OCI-LY3 (cell line): Measurements from ENCODE around the gene ATP6V0A1.
A peak's percentile ranks its signal among the peaks of the same experiment; 100 is the strongest.

Experiments used
- H2AFZ ChIP-seq: fragments of 200-600, 300-600 bp; shearing (Covaris generic); 2 replicates; pipeline ENCODE4 v1.6.0; 2014; ENCODE audit warnings: antibody characterized with exemption, low read depth, low read length
- H3K27ac ChIP-seq: fragments of 200-600, 300-600 bp; sonication (generic); 2 replicates; pipeline ENCODE4 v1.5.1; 2014; ENCODE audit warnings: mild to moderate bottlenecking, low read length, moderate library complexity, mixed read lengths
- H3K27me3 ChIP-seq: fragments of 200-600, 300-600 bp; sonication (generic); 2 replicates; pipeline ENCODE4 v1.6.1; 2014; ENCODE audit warnings: low read depth, low read length, mixed read lengths
- H3K36me3 ChIP-seq: fragments of 200-600, 300-600 bp; sonication (generic); replicated peaks from 2 replicates; pipeline ENCODE3; 2014; ENCODE audit warnings: low read depth, low read length, mixed read lengths
- H3K4me1 ChIP-seq: fragments of 300-600, 200-600 bp; sonication (generic); 2 replicates; pipeline ENCODE4 v1.6.1; 2014; ENCODE audit warnings: low read length, mixed read lengths
- H3K4me2 ChIP-seq: fragments of 200-600, 300-600 bp; sonication (generic); 2 replicates; pipeline ENCODE4 v1.6.1; 2014; ENCODE audit warnings: low read length, mixed read lengths
- H3K4me3 ChIP-seq: fragments of 300-600, 200-600 bp; sonication (generic); 2 replicates; pipeline ENCODE4 v1.5.1; 2014; ENCODE audit warnings: antibody characterized with exemption, mild to moderate bottlenecking, low read length, moderate library complexity
- H3K79me2 ChIP-seq: fragments of 300-600, 200-600 bp; shearing (Covaris generic); 2 replicates; pipeline ENCODE4 v1.6.1; 2014; ENCODE audit warnings: mild to moderate bottlenecking, low read length, mixed read lengths
- H3K9ac ChIP-seq: fragments of 300-600, 200-600 bp; shearing (Covaris generic); 2 replicates; pipeline ENCODE4 v1.6.0; 2014; ENCODE audit warnings: mild to moderate bottlenecking, low read length, moderate library complexity
- H3K9me3 ChIP-seq: fragments of 200-600, 300-600 bp; shearing (Covaris generic); 2 replicates; pipeline ENCODE4 v1.6.1; 2014; ENCODE audit warnings: low read length, mixed read lengths; ENCODE audit not compliant: insufficient read depth
- H4K20me1 ChIP-seq: fragments of 200-600, 300-600 bp; sonication (generic); 2 replicates; pipeline ENCODE4 v1.6.1; 2016; ENCODE audit warnings: low read length, mixed read lengths; ENCODE audit not compliant: insufficient read depth
- CTCF ChIP-seq: fragments of 200-600, 300-600 bp; sonication (generic); IDR thresholded peaks from 2 replicates; pipeline ENCODE4 v1.5.1; 2014; ENCODE audit warnings: antibody characterized with exemption, low read length, low read depth
- EZH2phosphoT487 ChIP-seq: fragments of 200-600 bp; shearing (Covaris generic); IDR thresholded peaks from 2 replicates; pipeline ENCODE4 v1.6.1; 2018; ENCODE audit warnings: antibody characterized with exemption, mixed run types, low read depth

Gene ATP6V0A1

GRCh38 chr17:42422958-42423712 lies 35.5 kb upstream of the ATP6V0A1 start, which contains the start of gene CAVIN1:
CAVIN1 (minus strand) TSS chr17:42423256; CDS start chr17:42423097, 159 bp downstream.
- Histone ChIP-seq H2AFZ (no peak within 1 kb of the TSS), H3K79me2 (no peaks in the 10 kb centered on the region), H3K36me3 (no peaks in the 10 kb centered on the region), H3K9ac (no peak within 1 kb of the TSS), H3K9me3 (no peaks in the 10 kb centered on the region), H3K4me1 (peaks cover 3% of the 10 kb centered on the region), H3K27ac (no peak within 1 kb of the TSS), H4K20me1 (no peaks in the 10 kb centered on the region), H3K27me3 (no peaks in the 10 kb centered on the region; the same call in 1 of the 2 replicates), H3K4me2 (no peak within 1 kb of the TSS), H3K4me3 (no peak within 1 kb of the TSS)
- no peak for TF ChIP-seq CTCF
- TF ChIP-seq EZH2phosphoT487, result no peak

- Histone ChIP-seq H3K27me3 (no peaks in the 10 kb centered on the region; the same call in 1 of the 2 replicates), H3K27ac (no peak overlapping the region), H2AFZ (no peak overlapping the region), H3K4me2 (no peak overlapping the region), H3K36me3 (no peaks in the 10 kb centered on the region), H3K9me3 (no peaks in the 10 kb centered on the region), H3K9ac (no peak overlapping the region), H3K4me1 (peaks cover 10% of the 10 kb centered on the region), H4K20me1 (no peaks in the 10 kb centered on the region), H3K79me2 (no peaks in the 10 kb centered on the region), H3K4me3 (no peak overlapping the region)
- no peak for TF ChIP-seq CTCF
- no peak for TF ChIP-seq EZH2phosphoT487
These were observed 34.9 kb upstream of the ATP6V0A1 start for GRCh38 chr17:42423766-42424165.

- no peak overlapping the region for H2AFZ ChIP-seq
- H3K27me3 ChIP-seq, result peaks cover 4% of the 10 kb centered on the region; the same call in 1 of the 2 replicates
- H3K9ac ChIP-seq, result no peak overlapping the region
- H4K20me1 ChIP-seq, result no peaks in the 10 kb centered on the region
- peaks cover 12% of the 10 kb centered on the region for H3K4me1 ChIP-seq
- no peaks in the 10 kb centered on the region for H3K79me2 ChIP-seq
- H3K27ac ChIP-seq, result no peak overlapping the region
- no peaks in the 10 kb centered on the region for H3K9me3 ChIP-seq
- no peaks in the 10 kb centered on the region for H3K36me3 ChIP-seq
- H3K4me3 ChIP-seq, result no peak overlapping the region
- no peak overlapping the region for H3K4me2 ChIP-seq
- no peak for TF ChIP-seq CTCF
These were observed 33.6 kb upstream of the ATP6V0A1 start for GRCh38 chr17:42424991-42425610.

- no peaks in the 10 kb centered on the region for H3K9me3 ChIP-seq
- no peak overlapping the region for H3K9ac ChIP-seq
- peak overlapping the region; percentile 53 for H3K4me2 ChIP-seq
- no peak overlapping the region for H2AFZ ChIP-seq
- H3K4me1 ChIP-seq, result peaks cover 20% of the 10 kb centered on the region
- no peaks in the 10 kb centered on the region for H3K36me3 ChIP-seq
- TF ChIP-seq CTCF (peak; percentile 79), EZH2phosphoT487 (no peak)
- no peaks in the 10 kb centered on the region for H3K79me2 ChIP-seq
- no peaks in the 10 kb centered on the region for H4K20me1 ChIP-seq
- no peak overlapping the region for H3K4me3 ChIP-seq
- H3K27me3 ChIP-seq, result peaks cover 8% of the 10 kb centered on the region; the same call in 1 of the 2 replicates
- no peak overlapping the region for H3K27ac ChIP-seq
These were observed 30.3 kb upstream of the ATP6V0A1 start for GRCh38 chr17:42428141-42428944.
